GM08714 (cell line): ENCODE results near the gene SLC7A8.

Experiments used
- H3K4me3 ChIP-seq: fragments of 200-500 bp; sonication (Bioruptor generic); 2 replicates; pipeline ENCODE4 v1.5.1; 2014; ENCODE audit warnings: mild to moderate bottlenecking, low read length, inconsistent platforms
- ZNF274 ChIP-seq: IDR thresholded peaks from 2 replicates; pipeline ENCODE4 v1.6.1; 2012; ENCODE audit warnings: mild to moderate bottlenecking, low read depth, low read length

SLC7A8 gene

DNA sequence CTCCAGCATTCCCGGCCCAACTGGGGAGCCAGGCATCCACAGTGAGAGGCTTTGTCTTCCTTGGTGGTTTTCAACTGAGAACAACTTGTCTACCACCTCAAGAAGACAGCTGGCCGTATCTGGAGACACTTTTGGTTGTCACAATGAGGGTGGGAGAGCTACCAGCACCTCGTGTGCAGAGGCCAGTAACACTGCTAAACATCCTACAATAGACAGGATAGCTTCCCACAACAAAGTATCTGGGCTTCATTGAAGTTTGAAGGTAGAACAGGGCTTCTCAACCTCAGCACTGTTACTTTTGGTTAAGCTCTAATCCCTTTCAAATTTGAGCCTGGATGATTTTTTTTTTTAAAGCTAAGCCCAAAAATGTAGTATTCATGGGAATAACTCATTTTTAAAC lies 10.9 kb downstream of the SLC7A8 start:
- H3K4me3 ChIP-seq = no peak overlapping the region
- no peak for TF ChIP-seq ZNF274

DNA sequence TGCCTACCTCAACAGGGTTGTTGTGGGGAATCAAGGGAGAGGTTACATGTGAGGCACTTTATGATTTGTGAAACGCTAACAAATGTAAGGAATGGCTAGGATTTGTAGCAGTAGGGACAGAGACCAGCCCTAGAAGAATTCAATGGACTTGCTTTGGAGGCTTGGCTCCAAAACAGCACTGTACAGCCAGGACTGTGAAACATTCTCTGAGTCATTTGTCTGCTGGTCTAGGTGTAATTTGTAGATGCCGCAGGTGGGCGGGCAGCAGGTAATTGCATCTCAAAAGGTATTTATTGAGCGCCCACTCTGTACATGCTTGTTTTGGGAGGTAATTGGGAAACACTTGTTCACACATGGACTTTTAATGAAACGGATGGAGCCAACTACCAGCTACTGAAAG lies 11.4 kb downstream of the SLC7A8 start:
- no peak overlapping the region for H3K4me3 ChIP-seq
- TF ChIP-seq ZNF274 = no peak

DNA sequence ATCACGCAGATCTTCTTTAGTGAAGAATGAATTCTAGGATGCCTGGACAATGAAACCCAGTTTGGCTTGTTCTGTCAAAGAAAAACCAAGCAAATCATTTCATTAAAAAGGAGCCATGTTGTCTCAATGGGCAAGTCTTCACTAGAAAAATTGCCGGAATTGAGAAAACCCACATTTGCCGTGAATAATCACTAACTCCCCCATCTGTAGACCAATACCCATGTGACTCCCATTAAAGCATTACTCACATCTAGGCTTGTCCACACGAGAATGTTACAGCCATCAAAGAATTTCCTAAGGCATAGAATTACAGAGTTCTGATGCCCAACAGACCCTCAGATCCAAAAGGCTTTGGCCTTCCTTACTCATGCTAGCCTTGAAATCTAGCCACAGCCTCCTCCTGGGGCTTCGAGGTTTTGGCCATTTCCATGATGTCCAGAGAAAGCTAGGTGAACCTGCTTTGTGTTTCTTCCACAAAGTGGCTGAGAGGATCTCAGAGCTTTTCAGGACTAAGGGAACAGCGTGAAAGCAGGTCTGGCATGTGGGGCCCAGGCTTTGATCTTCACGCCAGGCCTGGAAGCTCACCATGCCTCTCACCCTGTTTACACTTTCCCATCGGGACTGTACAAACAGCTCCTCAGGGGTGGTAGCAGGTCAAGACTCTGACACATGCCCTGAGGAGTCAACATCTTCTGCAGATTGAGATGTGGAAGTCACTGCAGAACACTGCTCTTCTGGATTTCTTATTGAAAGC lies 12.1 kb downstream of the SLC7A8 start:
- TF ChIP-seq ZNF274 = no peak
- no peak overlapping the region for H3K4me3 ChIP-seq

DNA sequence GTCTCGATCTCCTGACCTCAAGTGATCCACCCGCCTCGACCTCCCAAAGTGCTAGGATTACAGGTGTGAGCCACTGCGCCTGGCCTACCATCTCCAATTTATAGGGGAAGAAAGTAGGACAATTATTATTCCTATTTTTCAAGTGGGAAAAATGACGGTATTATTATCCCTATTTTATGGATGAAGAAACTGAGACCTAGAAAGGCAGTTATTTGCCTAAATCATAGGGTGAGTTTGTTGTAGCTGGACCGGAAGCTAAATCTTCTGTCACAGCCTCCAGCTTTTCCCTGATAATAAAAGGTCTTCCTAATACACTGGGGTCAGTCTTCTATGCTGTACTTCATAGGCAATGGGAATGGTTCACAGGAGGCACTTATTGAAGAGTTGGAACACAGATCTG lies 13.8 kb downstream of the SLC7A8 start:
- no peak overlapping the region for H3K4me3 ChIP-seq
- no peak for TF ChIP-seq ZNF274

DNA sequence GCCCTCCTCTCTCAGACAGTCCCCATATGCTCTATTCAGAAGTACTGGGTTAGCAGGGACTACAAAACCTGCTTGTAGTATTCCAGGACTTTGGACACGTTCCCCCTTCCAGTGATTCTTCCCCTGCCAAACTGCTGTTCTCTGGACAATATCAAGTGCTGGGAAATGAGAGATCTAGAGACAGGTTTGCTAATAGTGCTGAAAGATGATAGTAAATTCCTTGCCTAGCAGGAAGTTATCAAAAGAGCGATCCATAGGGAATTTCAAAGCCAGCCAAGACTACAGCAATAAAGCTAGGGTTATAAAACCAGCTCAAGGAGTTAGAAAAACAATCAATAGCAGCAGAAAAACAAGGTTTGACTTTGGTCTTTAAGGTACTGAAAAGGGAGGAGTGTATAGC lies 15.2 kb downstream of the SLC7A8 start:
- no peak for TF ChIP-seq ZNF274
- no peak overlapping the region for H3K4me3 ChIP-seq

DNA sequence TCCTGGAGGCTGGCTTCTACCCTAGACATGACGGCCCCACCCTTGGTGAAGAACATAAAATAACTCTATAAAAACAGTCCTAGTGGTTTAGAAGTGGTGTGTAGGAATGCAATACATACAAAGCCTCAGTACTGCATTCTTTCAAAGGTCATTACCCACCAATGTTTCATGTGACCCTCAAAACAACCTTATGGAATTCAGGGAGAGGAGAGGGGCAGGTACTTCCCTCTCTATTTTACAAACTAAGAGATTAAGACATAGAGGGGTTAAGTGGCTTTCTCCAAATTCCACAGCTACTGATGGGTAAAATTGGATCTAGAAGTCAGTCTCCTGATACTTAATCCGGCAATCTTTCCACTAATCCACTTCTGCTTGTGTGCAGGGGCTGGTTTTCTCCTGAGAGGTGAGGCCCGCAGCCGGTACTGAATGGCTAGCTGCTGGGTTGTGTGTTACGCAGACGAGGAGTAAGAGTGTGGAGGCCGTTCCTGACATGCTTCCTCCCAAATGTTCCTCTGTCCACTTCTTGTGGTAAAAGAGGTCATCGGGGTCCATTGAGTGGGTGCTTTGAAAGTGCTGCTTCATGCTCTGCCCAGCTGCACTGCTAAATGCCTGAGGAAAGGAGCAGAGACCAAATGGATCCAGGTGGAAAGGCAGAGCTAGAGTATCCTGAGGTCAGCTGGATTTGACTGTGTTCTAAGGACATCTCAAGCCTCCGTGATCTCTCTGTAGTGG lies 16.2 kb downstream of the SLC7A8 start:
- no peak for TF ChIP-seq ZNF274
- no peak overlapping the region for H3K4me3 ChIP-seq

DNA sequence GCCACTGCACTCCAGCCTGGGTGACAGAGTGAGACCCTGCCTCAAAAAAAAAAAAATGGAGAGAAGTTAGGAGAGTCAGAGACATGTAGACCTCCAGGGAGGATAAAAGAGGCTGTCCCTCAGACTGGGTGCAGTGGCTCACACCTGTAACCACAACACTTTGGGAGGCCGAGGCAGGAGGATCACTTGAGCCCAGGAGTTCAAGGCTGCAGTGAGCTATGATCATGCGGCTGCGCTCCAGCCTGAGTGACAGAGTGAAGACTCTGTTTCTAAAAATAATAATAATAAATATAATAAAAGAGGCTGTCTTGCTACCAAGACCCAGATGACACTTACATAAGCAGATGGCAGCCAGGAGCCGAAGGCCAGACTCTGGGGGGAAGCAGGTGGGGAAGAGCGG lies 18.5 kb downstream of the SLC7A8 start:
- TF ChIP-seq ZNF274 = no peak
- H3K4me3 ChIP-seq = no peak overlapping the region

DNA sequence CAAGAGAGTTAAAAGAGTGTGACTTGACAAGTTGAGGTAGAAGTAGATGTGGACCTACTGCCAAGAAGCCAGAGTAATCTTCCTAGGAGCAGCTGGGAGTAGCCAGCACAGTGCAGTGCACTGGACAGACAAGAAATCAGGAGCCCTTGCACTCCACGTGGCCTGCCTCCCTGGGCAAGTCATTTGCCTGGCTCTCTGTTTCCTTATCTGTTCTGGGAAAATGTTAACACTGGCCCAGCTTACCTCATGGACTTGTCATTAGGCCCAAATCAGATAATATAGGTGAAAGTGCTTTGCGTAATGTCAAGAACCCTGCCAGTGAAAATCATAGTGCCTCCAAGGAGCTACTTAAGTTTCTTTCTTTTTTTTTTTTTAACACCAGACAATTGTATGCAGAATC lies 19.2 kb downstream of the SLC7A8 start:
- no peak overlapping the region for H3K4me3 ChIP-seq
- TF ChIP-seq ZNF274 = no peak

DNA sequence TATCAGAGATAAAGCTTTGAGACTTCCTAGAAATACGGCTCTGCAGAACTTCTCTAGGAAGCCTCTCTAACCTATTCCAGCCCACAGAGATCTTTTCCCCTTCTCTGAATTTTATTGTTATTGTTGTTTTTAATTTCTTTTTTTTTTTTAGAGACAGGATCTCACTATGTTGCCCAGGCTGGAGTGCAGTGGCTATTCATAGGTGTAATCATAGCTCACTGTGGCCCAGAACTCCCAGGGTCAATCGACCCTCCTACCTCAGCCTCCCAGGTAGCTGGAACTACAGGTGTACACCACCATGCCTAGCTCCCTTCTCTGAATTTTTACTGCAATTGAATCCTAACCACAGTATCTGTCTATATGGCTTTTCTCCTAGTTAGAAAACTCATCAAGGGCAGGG lies 19.6 kb downstream of the SLC7A8 start:
- H3K4me3 ChIP-seq = no peak overlapping the region
- no peak for TF ChIP-seq ZNF274

DNA sequence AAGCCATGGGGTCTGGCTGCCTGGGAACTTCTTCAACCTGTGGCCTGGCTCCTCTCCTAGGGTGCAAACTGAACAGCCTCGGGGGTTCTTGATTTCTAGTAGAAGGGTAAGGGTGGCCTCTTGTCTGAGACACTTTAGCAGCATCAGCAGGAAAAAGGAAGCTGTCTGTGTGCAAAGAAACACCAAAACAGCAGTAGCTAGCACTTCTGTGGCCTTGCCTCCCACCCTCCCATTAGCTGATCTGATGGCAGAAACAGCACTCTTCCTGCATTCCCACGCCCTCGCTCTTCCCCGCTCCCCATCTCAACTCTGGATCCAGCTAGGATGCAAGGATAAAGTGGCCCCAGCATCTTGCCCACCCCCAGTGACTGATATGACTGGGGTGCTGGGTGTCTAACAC lies 20.7 kb downstream of the SLC7A8 start:
- no peak overlapping the region for H3K4me3 ChIP-seq
- TF ChIP-seq ZNF274 = no peak

DNA sequence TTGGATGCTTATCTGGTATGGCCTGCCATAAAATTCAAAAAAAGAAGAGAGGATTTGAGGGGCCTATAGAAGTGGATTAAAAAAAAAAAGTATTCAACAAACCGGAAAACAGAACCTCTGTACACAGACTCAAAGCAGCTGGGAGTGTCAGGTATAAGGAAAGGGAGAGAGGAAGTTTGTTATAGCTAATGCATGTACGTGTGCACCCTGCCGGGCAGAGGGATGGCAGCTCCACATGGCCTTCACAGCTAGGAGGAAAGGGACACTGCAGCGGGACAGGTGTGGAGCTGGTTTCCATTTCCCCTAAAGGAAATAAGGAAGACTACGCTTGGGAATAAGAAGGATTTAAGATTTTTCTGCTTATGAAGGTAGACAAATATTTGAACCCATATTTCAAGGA lies 21.5 kb downstream of the SLC7A8 start:
- H3K4me3 ChIP-seq = no peak overlapping the region
- no peak for TF ChIP-seq ZNF274

DNA sequence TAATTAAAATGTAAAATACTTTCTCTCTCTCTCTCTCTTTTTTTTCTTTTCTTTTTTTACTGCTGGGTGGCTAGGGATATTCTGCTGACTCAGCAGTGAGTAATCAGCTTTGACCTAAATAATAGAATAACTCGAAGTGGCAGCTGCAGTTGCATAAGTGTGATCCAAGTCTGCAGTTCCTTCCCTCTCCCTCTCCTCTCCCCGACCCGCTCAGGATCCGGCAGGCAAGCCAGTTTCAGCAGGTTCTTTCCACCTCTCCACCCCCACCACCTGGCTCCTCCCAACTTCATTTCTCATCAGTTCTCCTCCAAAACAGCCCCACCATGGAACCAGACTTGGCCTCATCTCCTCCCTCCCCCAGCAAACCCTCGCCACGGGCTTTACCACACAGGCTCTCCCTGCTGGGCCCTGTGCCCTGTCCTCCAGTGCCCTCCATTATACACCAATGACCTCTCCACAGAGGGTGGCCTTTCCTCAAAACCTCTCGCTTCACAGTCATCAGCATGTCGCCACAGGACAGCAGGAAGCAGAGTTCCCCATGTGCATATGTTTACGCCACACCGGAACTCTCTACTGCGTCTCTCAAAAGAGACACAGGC lies 22.4 kb downstream of the SLC7A8 start:
- H3K4me3 ChIP-seq = no peak overlapping the region
- no peak for TF ChIP-seq ZNF274

DNA sequence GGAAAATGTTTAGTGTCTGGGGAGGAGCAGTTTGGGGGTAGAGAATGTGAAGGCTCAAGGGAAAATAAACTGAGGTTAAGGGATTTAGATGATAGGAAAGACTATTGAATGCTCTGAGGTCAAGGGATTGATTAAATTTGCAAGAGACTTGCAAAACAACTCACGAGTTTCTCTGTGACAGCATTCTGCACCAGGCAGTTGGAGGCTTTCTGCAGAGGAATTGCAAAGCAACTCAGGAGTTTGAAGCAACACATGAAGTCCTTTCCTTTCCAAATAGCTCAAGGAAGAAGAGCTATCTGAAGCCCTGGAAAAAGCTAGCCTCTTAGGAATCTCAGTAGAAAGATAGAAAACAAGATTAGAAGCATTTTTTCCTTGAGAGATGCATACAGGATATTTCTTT lies 23.9 kb downstream of the SLC7A8 start:
- no peak for TF ChIP-seq ZNF274
- no peak overlapping the region for H3K4me3 ChIP-seq

DNA sequence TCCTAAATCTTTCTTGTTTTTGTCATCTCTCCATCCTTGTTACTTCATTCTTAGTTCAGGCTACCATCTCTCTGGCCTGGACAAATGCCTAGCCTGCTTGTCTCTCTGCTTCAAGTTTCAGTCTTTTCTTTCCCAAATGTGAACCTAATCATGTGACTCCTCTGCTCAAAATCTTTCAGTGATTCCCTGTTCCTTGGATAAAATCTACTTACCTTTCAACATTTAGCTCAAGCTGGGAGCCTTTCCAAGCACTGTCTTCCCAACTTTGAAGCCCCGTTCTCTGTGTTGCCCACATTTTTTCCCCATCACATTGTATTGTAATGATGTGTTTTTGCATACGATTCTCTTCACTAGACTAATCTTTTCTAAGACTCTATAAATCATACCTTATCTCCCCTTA lies 24.7 kb downstream of the SLC7A8 start:
- no peak overlapping the region for H3K4me3 ChIP-seq
- no peak for TF ChIP-seq ZNF274

DNA sequence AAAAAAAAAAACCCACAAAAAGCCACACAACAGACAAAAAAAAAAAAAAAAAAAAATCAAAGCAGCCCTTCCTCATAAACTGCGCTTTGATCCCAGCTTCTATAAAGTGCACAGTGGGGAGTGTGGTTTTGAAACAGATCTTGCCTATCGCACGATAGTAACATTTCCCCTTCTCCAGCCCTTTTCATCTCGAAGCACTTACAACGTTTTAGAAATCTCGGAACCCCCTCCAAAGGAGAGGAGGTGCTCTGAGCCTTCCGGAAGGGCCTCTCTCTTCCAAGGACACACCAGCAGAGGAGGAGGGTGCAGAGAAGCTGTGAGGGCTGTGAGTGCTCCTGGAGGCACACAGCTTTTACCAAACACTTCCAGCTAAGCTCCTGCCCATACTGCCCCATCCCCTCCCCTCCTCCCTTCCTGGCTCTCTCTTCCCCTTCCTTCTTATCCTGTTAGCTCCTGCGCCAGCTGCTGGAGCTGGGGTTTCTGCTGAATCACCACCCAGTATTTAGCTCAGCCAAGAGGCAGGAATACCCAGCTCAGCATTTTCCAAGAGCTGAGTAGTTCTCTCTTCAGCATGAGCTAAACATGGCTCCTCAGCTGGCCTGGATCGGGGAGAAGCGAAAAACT lies 28.4 kb downstream of the SLC7A8 start:
- no peak for TF ChIP-seq ZNF274
- H3K4me3 ChIP-seq = no peak overlapping the region
